Mesenchymal stem cell (in vitro differentiated cells and primary cell): Measurements from ENCODE around the gene CDRT4.

Source experiments
- DNase-seq: peaks from one replicate; pipeline ENCODE4 v3.0.0-alpha.2; 2013
- H2AFZ ChIP-seq: one replicate; pipeline ENCODE4 v1.6.1; 2013; ENCODE audit warnings: low read depth, mild to moderate bottlenecking, control low read depth, inconsistent platforms, low read length, moderate library complexity
- H2AK5ac ChIP-seq: 2 replicates; pipeline ENCODE4 v1.6.1; 2013; ENCODE audit warnings: low read length, moderate library complexity, mild to moderate bottlenecking, inconsistent platforms; ENCODE audit not compliant: severe bottlenecking
- H2BK120ac ChIP-seq: one replicate; pipeline ENCODE4 v1.6.1; 2013; ENCODE audit warnings: low read depth, mild to moderate bottlenecking, inconsistent platforms, low read length, moderate library complexity
- H2BK12ac ChIP-seq, 2 experiments: one replicate each; pipeline ENCODE4 v1.6.1; 2013; ENCODE audit warnings: inconsistent platforms in 2 of 2, low read length in 2 of 2, mild to moderate bottlenecking in 2 of 2, moderate library complexity in 2 of 2, control low read depth in 1 of 2
- H2BK15ac ChIP-seq: one replicate; pipeline ENCODE4 v1.6.1; 2013; ENCODE audit warnings: mild to moderate bottlenecking, low read depth, inconsistent platforms; ENCODE audit not compliant: poor library complexity, severe bottlenecking
- H2BK5ac ChIP-seq: 2 replicates; pipeline ENCODE4 v1.6.1; 2013; ENCODE audit warnings: low read depth, mild to moderate bottlenecking, low read length, control low read depth, inconsistent platforms; ENCODE audit not compliant: poor library complexity, severe bottlenecking
- H3K14ac ChIP-seq, 2 experiments: one replicate each; pipeline ENCODE4 v1.6.1; 2013; ENCODE audit warnings: inconsistent platforms in 2 of 2, low read length in 2 of 2, control low read depth in 1 of 2, mild to moderate bottlenecking in 1 of 2, moderate library complexity in 1 of 2
- H3K18ac ChIP-seq, 2 experiments: one replicate each; pipeline ENCODE4 v1.6.1; 2013; ENCODE audit warnings: inconsistent platforms in 2 of 2, low read length in 2 of 2, control low read depth in 1 of 2, low read depth in 1 of 2, mild to moderate bottlenecking in 1 of 2
- H3K23ac ChIP-seq, 2 experiments: one replicate each; pipeline ENCODE4 v1.6.1; 2013; ENCODE audit warnings: inconsistent platforms in 2 of 2, low read length in 2 of 2, mild to moderate bottlenecking in 2 of 2, moderate library complexity in 2 of 2, control low read depth in 1 of 2
- H3K27ac ChIP-seq: 2 replicates; pipeline ENCODE4 v1.5.1; 2013; ENCODE audit warnings: mild to moderate bottlenecking, moderate library complexity, low read length, control low read depth, inconsistent platforms; ENCODE audit not compliant: poor library complexity, severe bottlenecking
- H3K27me3 ChIP-seq, 2 experiments: 2 replicates each; pipeline versions ENCODE4 v1.6.1 to v1.7.0; 2013; ENCODE audit warnings: low read length in 2 of 2, mild to moderate bottlenecking in 2 of 2, moderate library complexity in 2 of 2, control low read depth in 1 of 2, inconsistent platforms in 1 of 2; ENCODE audit not compliant: control insufficient read depth in 1 of 2, insufficient read depth in 1 of 2
- H3K36me3 ChIP-seq, 2 experiments: 2 replicates each; pipeline versions ENCODE4 v1.6.1 to v1.7.0; 2013; ENCODE audit warnings: low read length in 2 of 2, control low read depth in 1 of 2, inconsistent platforms in 1 of 2, low read depth in 1 of 2, mild to moderate bottlenecking in 1 of 2; ENCODE audit not compliant: insufficient read depth in 2 of 2, control insufficient read depth in 1 of 2
- H3K4ac ChIP-seq, 2 experiments: one replicate each; pipeline ENCODE4 v1.6.1; 2013; ENCODE audit warnings: inconsistent platforms in 2 of 2, low read length in 2 of 2, mild to moderate bottlenecking in 2 of 2, moderate library complexity in 2 of 2, control low read depth in 1 of 2, low read depth in 1 of 2
- H3K4me1 ChIP-seq: 2 replicates; pipeline ENCODE4 v1.6.1; 2013; ENCODE audit warnings: low read depth, low read length, control low read depth; ENCODE audit not compliant: control insufficient read depth, insufficient read depth
- H3K4me2 ChIP-seq: 2 replicates; pipeline ENCODE4 v1.6.1; 2013; ENCODE audit warnings: low read length, mild to moderate bottlenecking, inconsistent platforms; ENCODE audit not compliant: poor library complexity, severe bottlenecking
- H3K4me3 ChIP-seq, 2 experiments: 2 replicates each; pipeline versions ENCODE4 v1.5.1 to v1.7.0; 2013; ENCODE audit warnings: low read length in 2 of 2, mild to moderate bottlenecking in 2 of 2, control low read depth in 1 of 2, low read depth in 1 of 2; ENCODE audit not compliant: insufficient read depth in 1 of 2
- H3K79me1 ChIP-seq: replicated peaks from 2 replicates; pipeline ENCODE4 v1.6.1; 2013; ENCODE audit warnings: mild to moderate bottlenecking, control low read depth, low read length, inconsistent platforms; ENCODE audit not compliant: poor library complexity, severe bottlenecking
- H3K9ac ChIP-seq: 2 replicates; pipeline ENCODE4 v1.7.0; 2013; ENCODE audit warnings: mild to moderate bottlenecking, low read length, moderate library complexity
- H3K9me3 ChIP-seq: 2 replicates; pipeline ENCODE4 v1.7.0; 2013; ENCODE audit warnings: mild to moderate bottlenecking, low read length; ENCODE audit not compliant: control insufficient read depth
- H4K8ac ChIP-seq: one replicate; pipeline ENCODE4 v1.6.1; 2013; ENCODE audit warnings: inconsistent platforms, mild to moderate bottlenecking, low read length, moderate library complexity
- H4K91ac ChIP-seq: one replicate; pipeline ENCODE4 v1.6.1; 2013; ENCODE audit warnings: mild to moderate bottlenecking, low read length, inconsistent platforms
- WGBS: methylation state at CpG from one replicate; pipeline ENCODE4 v1.1.7; 2013; ENCODE audit warnings: mixed read lengths; 5-methylcytosine and 5-hydroxymethylcytosine counted together

The CDRT4 gene

GRCh38 chr17:15462976-15463772, 4.2 kb downstream of the CDRT4 start:
- Histone ChIP-seq H2AFZ (no peak overlapping the region), H3K4me2 (no peak overlapping the region), H3K14ac (peak overlapping the region in 1 of 2 experiments; percentile 44), H2BK5ac (no peak overlapping the region), H3K27ac (peak overlapping the region; percentile 22), H2BK120ac (no peak overlapping the region), H3K4me1 (peaks cover 21% of the 10 kb centered on the region), H3K36me3 (no peaks in the 10 kb centered on the region), H2BK15ac (no peak overlapping the region), H3K4me3 (no peak overlapping the region), H4K91ac (peak overlapping the region; percentile 55), H3K4ac (peak overlapping the region in 1 of 2 experiments; percentile 32), H3K9me3 (no peaks in the 10 kb centered on the region), H3K18ac (peak overlapping the region in 1 of 2 experiments; percentile 65), H3K79me1 (no peaks in the 10 kb centered on the region), H3K27me3 (no peaks in the 10 kb centered on the region), H3K9ac (peak overlapping the region; percentile 31), H3K23ac (no peak overlapping the region), H4K8ac (peak overlapping the region; percentile 35), H2AK5ac (peak overlapping the region; percentile 68), H2BK12ac (peak overlapping the region; percentile 69 to 81)
- WGBS, result 67% methylated on average over 9 of the region's 11 CpGs
- DNase-seq, result peak; percentile 55

- Histone ChIP-seq H2AFZ (no peak overlapping the region), H3K18ac (peak overlapping the region in 1 of 2 experiments; percentile 23), H3K4me2 (peak overlapping the region; percentile 35), H3K27ac (peak overlapping the region; percentile 71), H3K9me3 (peaks cover 9% of the 10 kb centered on the region), H2BK120ac (peak overlapping the region; percentile 27), H3K4me3 (peak overlapping the region in 1 of 2 experiments; percentile 70), H2AK5ac (peak overlapping the region; percentile 41), H4K8ac (peak overlapping the region; percentile 62), H3K36me3 (no peaks in the 10 kb centered on the region), H3K23ac (no peak overlapping the region), H2BK12ac (peak overlapping the region; percentile 11 to 63), H2BK5ac (no peak overlapping the region), H4K91ac (no peak overlapping the region), H3K79me1 (no peaks in the 10 kb centered on the region), H3K27me3 (no peaks in the 10 kb centered on the region), H3K4me1 (peaks cover 13% of the 10 kb centered on the region), H3K9ac (peak overlapping the region; percentile 82), H3K14ac (no peak overlapping the region), H2BK15ac (peak overlapping the region; percentile 19), H3K4ac (no peak overlapping the region)
- DNase-seq, result no peak
- 58% methylated on average over 7 of the region's 7 CpGs for WGBS
Observed at GRCh38 chr17:15457723-15458094, 9.7 kb downstream of the CDRT4 start.

- H3K27me3 ChIP-seq, result no peaks in the 10 kb centered on the region
- H3K9ac ChIP-seq, result peak overlapping the region; percentile 82
- peak overlapping the region; percentile 71 for H3K27ac ChIP-seq
- peak overlapping the region in 1 of 2 experiments; percentile 11 for H2BK12ac ChIP-seq
- H3K14ac ChIP-seq, result no peak overlapping the region
- H2AK5ac ChIP-seq, result peak overlapping the region; percentile 11
- H3K36me3 ChIP-seq, result peaks cover 0 to 2% of the 10 kb centered on the region in 2 experiments
- no peak overlapping the region for H2AFZ ChIP-seq
- H3K9me3 ChIP-seq, result peaks cover 9% of the 10 kb centered on the region
- H3K79me1 ChIP-seq, result no peaks in the 10 kb centered on the region
- peak overlapping the region; percentile 62 for H4K8ac ChIP-seq
- peak overlapping the region; percentile 61 for H4K91ac ChIP-seq
- H2BK15ac ChIP-seq, result no peak overlapping the region
- peak; percentile 57 for DNase-seq
- peak overlapping the region in 1 of 2 experiments; percentile 45 for H3K18ac ChIP-seq
- H3K4me1 ChIP-seq, result peaks cover 13% of the 10 kb centered on the region
- WGBS, result 65% methylated on average over 16 of the region's 16 CpGs
- H3K4me2 ChIP-seq, result peak overlapping the region; percentile 35
- H2BK120ac ChIP-seq, result peak overlapping the region; percentile 27
- H3K4ac ChIP-seq, result no peak overlapping the region
- H3K4me3 ChIP-seq, result peak overlapping the region in 1 of 2 experiments; percentile 70
- no peak overlapping the region for H3K23ac ChIP-seq
- no peak overlapping the region for H2BK5ac ChIP-seq
Observed at GRCh38 chr17:15456972-15457722, 10.3 kb downstream of the CDRT4 start.

GRCh38 chr17:15456496-15456895, 10.9 kb downstream of the CDRT4 start:
- H3K36me3 ChIP-seq, result peaks cover 0 to 2% of the 10 kb centered on the region in 2 experiments
- H4K91ac ChIP-seq, result no peak overlapping the region
- H3K9me3 ChIP-seq, result peaks cover 9% of the 10 kb centered on the region
- H3K9ac ChIP-seq, result peak overlapping the region; percentile 82
- H3K27ac ChIP-seq, result peak overlapping the region; percentile 71
- H3K4ac ChIP-seq, result no peak overlapping the region
- H2BK120ac ChIP-seq, result no peak overlapping the region
- H2AK5ac ChIP-seq, result peak overlapping the region; percentile 58
- H3K23ac ChIP-seq, result no peak overlapping the region
- no peak overlapping the region for H2AFZ ChIP-seq
- no peaks in the 10 kb centered on the region for H3K79me1 ChIP-seq
- peaks cover 14% of the 10 kb centered on the region for H3K4me1 ChIP-seq
- no peak overlapping the region for H3K14ac ChIP-seq
- 98% methylated on average over 5 of the region's 6 CpGs for WGBS
- H2BK5ac ChIP-seq, result no peak overlapping the region
- DNase-seq, result no peak
- H3K4me2 ChIP-seq, result no peak overlapping the region
- H3K27me3 ChIP-seq, result no peaks in the 10 kb centered on the region
- H3K18ac ChIP-seq, result no peak overlapping the region
- H2BK15ac ChIP-seq, result no peak overlapping the region
- peak overlapping the region in 1 of 2 experiments; percentile 29 for H2BK12ac ChIP-seq
- H3K4me3 ChIP-seq, result peak overlapping the region in 1 of 2 experiments; percentile 70
- H4K8ac ChIP-seq, result no peak overlapping the region
